ENCODE measurements around the gene PITRM1.

PITRM1 gene

GRCh38 chr10:3133948-3134347 lies 38.6 kb downstream of the PITRM1 start:
- in situ Hi-C loops (cut with HindIII; ENCODE audit: low pct_ligation_motif_present, low sequenced_read_pairs), result no loop called here
- TF ChIP-seq CTCF (IDR thresholded peaks at IDR 0.05; ENCODE audit: low read depth, low read length, missing control alignments), result no peak
- Histone ChIP-seq H3K27ac (no peak overlapping the region), H3K36me3 (replicated peaks) (peaks cover 93% of the 10 kb centered on the region), H3K27me3 (replicated peaks) (no peaks in the 10 kb centered on the region), H3K4me3 (ENCODE audit: low read depth, low read length) (no peak overlapping the region)
- no peak for DNase-seq

- Histone ChIP-seq H3K27me3 (replicated peaks) (no peaks in the 10 kb centered on the region), H3K4me3 (ENCODE audit: low read depth, low read length) (no peak overlapping the region), H3K36me3 (replicated peaks) (peaks cover 90% of the 10 kb centered on the region), H3K27ac (no peak overlapping the region)
- DNase-seq, result no peak
- TF ChIP-seq CTCF (IDR thresholded peaks at IDR 0.05; ENCODE audit: low read depth, low read length, missing control alignments), result no peak
- in situ Hi-C loops (cut with HindIII; ENCODE audit: low pct_ligation_motif_present, low sequenced_read_pairs), result no loop called here
These were observed 40.3 kb downstream of the PITRM1 start for GRCh38 chr10:3132036-3133025.

GRCh38 chr10:3131098-3131497 lies 41.5 kb downstream of the PITRM1 start:
- H3K27me3 ChIP-seq (replicated peaks), result no peaks in the 10 kb centered on the region
- H3K27ac ChIP-seq, result no peak overlapping the region
- no peak for DNase-seq
- TF ChIP-seq CTCF (IDR thresholded peaks at IDR 0.05; ENCODE audit: low read depth, low read length, missing control alignments), result no peak
- peaks cover 83% of the 10 kb centered on the region for H3K36me3 ChIP-seq (replicated peaks)
- no peak overlapping the region for H3K4me3 ChIP-seq (ENCODE audit: low read depth, low read length)
- in situ Hi-C loops (cut with HindIII; ENCODE audit: low pct_ligation_motif_present, low sequenced_read_pairs), result no loop called here

GRCh38 chr10:3129581-3130340 lies 42.8 kb downstream of the PITRM1 start:
- Histone ChIP-seq H3K27ac (no peak overlapping the region), H3K36me3 (replicated peaks) (peaks cover 82% of the 10 kb centered on the region), H3K27me3 (replicated peaks) (no peaks in the 10 kb centered on the region), H3K4me3 (ENCODE audit: low read depth, low read length) (no peak overlapping the region)
- no peak for DNase-seq
- in situ Hi-C loops (cut with HindIII; ENCODE audit: low pct_ligation_motif_present, low sequenced_read_pairs), result no loop called here
- no peak for TF ChIP-seq CTCF (IDR thresholded peaks at IDR 0.05; ENCODE audit: low read depth, low read length, missing control alignments)

GRCh38 chr10:3128379-3129130 lies 44.0 kb downstream of the PITRM1 start:
- in situ Hi-C loops (cut with HindIII; ENCODE audit: low pct_ligation_motif_present, low sequenced_read_pairs), result no loop called here
- no peak for TF ChIP-seq CTCF (IDR thresholded peaks at IDR 0.05; ENCODE audit: low read depth, low read length, missing control alignments)
- H3K36me3 ChIP-seq (replicated peaks), result peaks cover 78% of the 10 kb centered on the region
- no peak for DNase-seq
- no peak overlapping the region for H3K4me3 ChIP-seq (ENCODE audit: low read depth, low read length)
- H3K27ac ChIP-seq, result no peak overlapping the region
- H3K27me3 ChIP-seq (replicated peaks), result no peaks in the 10 kb centered on the region
